ENCODE data around the gene PSMD5.
A peak's percentile ranks its signal among the peaks of the same experiment; 100 is the strongest.

The PSMD5 gene

GRCh38 chr9:120842685-120843485, at the start of gene PSMD5:
PSMD5 (minus strand) TSS chr9:120842922; CDS start chr9:120842909, 13 bp downstream.
- peak within 1 kb of the TSS; percentile 97 for H3K4me3 ChIP-seq (replicated peaks; ENCODE audit: low read depth, low read length)
- no peak for TF ChIP-seq CTCF (IDR thresholded peaks at IDR 0.05; ENCODE audit: low read length, missing control alignments)
- DNase-seq (ENCODE audit: low read depth), result peak; percentile 99

- no peak overlapping the region for H3K4me3 ChIP-seq (replicated peaks; ENCODE audit: low read depth, low read length)
- no peak for DNase-seq (ENCODE audit: low read depth)
- no peak for TF ChIP-seq CTCF (IDR thresholded peaks at IDR 0.05; ENCODE audit: low read length, missing control alignments)
Observed at GRCh38 chr9:120891884-120892747, 49.4 kb upstream of the PSMD5 start.

GRCh38 chr9:120891245-120891883, 48.6 kb upstream of the PSMD5 start:
- DNase-seq (ENCODE audit: low read depth), result no peak
- H3K4me3 ChIP-seq (replicated peaks; ENCODE audit: low read depth, low read length), result no peak overlapping the region
- TF ChIP-seq CTCF (IDR thresholded peaks at IDR 0.05; ENCODE audit: low read length, missing control alignments), result no peak

GRCh38 chr9:120890320-120891244, 47.9 kb upstream of the PSMD5 start:
- TF ChIP-seq CTCF (IDR thresholded peaks at IDR 0.05; ENCODE audit: low read length, missing control alignments), result no peak
- no peak overlapping the region for H3K4me3 ChIP-seq (replicated peaks; ENCODE audit: low read depth, low read length)
- DNase-seq (ENCODE audit: low read depth), result no peak

GRCh38 chr9:120889606-120890271, 47.0 kb upstream of the PSMD5 start:
- no peak overlapping the region for H3K4me3 ChIP-seq (replicated peaks; ENCODE audit: low read depth, low read length)
- DNase-seq (ENCODE audit: low read depth), result no peak
- TF ChIP-seq CTCF (IDR thresholded peaks at IDR 0.05; ENCODE audit: low read length, missing control alignments), result no peak

Measured in fibroblast of pulmonary artery (primary cell).